ENCODE measurements around the gene PCSK6.

The PCSK6 gene

GRCh38 chr15:101368086-101368780 is 121.3 kb downstream of the PCSK6 start:
- Histone ChIP-seq H3K27me3 (replicated peaks; ENCODE audit: insufficient read depth, low read length) (no peaks in the 10 kb centered on the region), H3K4me1 (ENCODE audit: low read length) (no peaks in the 10 kb centered on the region), H3K36me3 (replicated peaks; ENCODE audit: insufficient read depth, low read length) (no peaks in the 10 kb centered on the region), H3K4me3 (ENCODE audit: low read length) (no peak overlapping the region), H3K9me2 (replicated peaks; ENCODE audit: insufficient read depth, low read length) (no peaks in the 10 kb centered on the region), H3K4me2 (ENCODE audit: low read depth, low read length) (no peak overlapping the region), H3K9me3 (replicated peaks; ENCODE audit: insufficient read depth, low read length) (no peaks in the 10 kb centered on the region), H2AFZ (ENCODE audit: low read length) (no peak overlapping the region), H4K20me1 (ENCODE audit: insufficient read depth, low read length) (no peaks in the 10 kb centered on the region), H3K27ac (ENCODE audit: low read length) (no peak overlapping the region), H3K79me2 (ENCODE audit: low read length) (no peaks in the 10 kb centered on the region), H3K9ac (ENCODE audit: low read length) (no peak overlapping the region), H3F3A (ENCODE audit: insufficient read depth, low read length) (no peaks in the 10 kb centered on the region)
- no peak for DNase-seq
- TF ChIP-seq EZH2phosphoT487 (IDR thresholded peaks at IDR 0.05; ENCODE audit: low read length) (no peak), CTCF (IDR thresholded peaks at IDR 0.05; ENCODE audit: low read length) (no peak), EZH2 (optimal IDR thresholded peaks at IDR 0.05; ENCODE audit: low read depth, low read length) (no peak)

GRCh38 chr15:101366853-101367252 is 122.7 kb downstream of the PCSK6 start:
- H3K79me2 ChIP-seq (ENCODE audit: low read length): no peaks in the 10 kb centered on the region
- no peaks in the 10 kb centered on the region for H3K9me3 ChIP-seq (replicated peaks; ENCODE audit: insufficient read depth, low read length)
- DNase-seq: no peak
- no peak overlapping the region for H3K27ac ChIP-seq (ENCODE audit: low read length)
- H3K4me3 ChIP-seq (ENCODE audit: low read length): no peak overlapping the region
- TF ChIP-seq EZH2phosphoT487 (IDR thresholded peaks at IDR 0.05; ENCODE audit: low read length): no peak
- TF ChIP-seq CTCF (IDR thresholded peaks at IDR 0.05; ENCODE audit: low read length): no peak
- TF ChIP-seq EZH2 (optimal IDR thresholded peaks at IDR 0.05; ENCODE audit: low read depth, low read length): no peak
- H3F3A ChIP-seq (ENCODE audit: insufficient read depth, low read length): no peaks in the 10 kb centered on the region
- H3K9ac ChIP-seq (ENCODE audit: low read length): no peak overlapping the region
- no peak overlapping the region for H3K4me2 ChIP-seq (ENCODE audit: low read depth, low read length)
- no peak overlapping the region for H2AFZ ChIP-seq (ENCODE audit: low read length)
- H3K36me3 ChIP-seq (replicated peaks; ENCODE audit: insufficient read depth, low read length): no peaks in the 10 kb centered on the region
- H3K4me1 ChIP-seq (ENCODE audit: low read length): no peaks in the 10 kb centered on the region
- no peaks in the 10 kb centered on the region for H3K9me2 ChIP-seq (replicated peaks; ENCODE audit: insufficient read depth, low read length)
- no peaks in the 10 kb centered on the region for H4K20me1 ChIP-seq (ENCODE audit: insufficient read depth, low read length)
- no peaks in the 10 kb centered on the region; the same call in 1 of the 2 replicates for H3K27me3 ChIP-seq (replicated peaks; ENCODE audit: insufficient read depth, low read length)

- H3K4me3 ChIP-seq (ENCODE audit: low read length): no peak overlapping the region
- H2AFZ ChIP-seq (ENCODE audit: low read length): no peak overlapping the region
- no peaks in the 10 kb centered on the region; the same call in 1 of the 2 replicates for H3K27me3 ChIP-seq (replicated peaks; ENCODE audit: insufficient read depth, low read length)
- H4K20me1 ChIP-seq (ENCODE audit: insufficient read depth, low read length): no peaks in the 10 kb centered on the region
- H3K36me3 ChIP-seq (replicated peaks; ENCODE audit: insufficient read depth, low read length): no peaks in the 10 kb centered on the region
- no peak overlapping the region for H3K4me2 ChIP-seq (ENCODE audit: low read depth, low read length)
- H3K4me1 ChIP-seq (ENCODE audit: low read length): no peaks in the 10 kb centered on the region
- H3F3A ChIP-seq (ENCODE audit: insufficient read depth, low read length): no peaks in the 10 kb centered on the region
- DNase-seq: no peak
- no peaks in the 10 kb centered on the region for H3K79me2 ChIP-seq (ENCODE audit: low read length)
- no peak overlapping the region for H3K27ac ChIP-seq (ENCODE audit: low read length)
- TF ChIP-seq EZH2phosphoT487 (IDR thresholded peaks at IDR 0.05; ENCODE audit: low read length): no peak
- no peak for TF ChIP-seq EZH2 (optimal IDR thresholded peaks at IDR 0.05; ENCODE audit: low read depth, low read length)
- TF ChIP-seq CTCF (IDR thresholded peaks at IDR 0.05; ENCODE audit: low read length): no peak
- H3K9ac ChIP-seq (ENCODE audit: low read length): no peak overlapping the region
- H3K9me2 ChIP-seq (replicated peaks; ENCODE audit: insufficient read depth, low read length): no peaks in the 10 kb centered on the region
- H3K9me3 ChIP-seq (replicated peaks; ENCODE audit: insufficient read depth, low read length): no peaks in the 10 kb centered on the region
Observed at GRCh38 chr15:101362986-101363566, 126.4 kb downstream of the PCSK6 start.

All from MM.1S (cell line).